ENCODE measurements around the gene KMT2C. TPM values are rescaled to one million over a fixed set of nuclear protein-coding genes. Genes with fewer than 3 reads are reported as not detected.
"Not testable (repeated sequence)": the region's sequence is repeated elsewhere in the genome, so short reads cannot be mapped to it uniquely, and the experiment has no call there.

The KMT2C gene
- total RNA-seq, 1 experiment from 2014 or later, result 20.4 TPM

- not testable (repeated sequence) for H3K9me3 ChIP-seq (replicated peaks); H3K4me1 ChIP-seq (replicated peaks); H3K36me3 ChIP-seq; H3K27ac ChIP-seq; H3K27me3 ChIP-seq (replicated peaks)
- H3K4me3 ChIP-seq, result peak overlapping the region; percentile 73
- DNase-seq (ENCODE audit: low read depth in 1 of 2, low spot score in 2 of 2), result peak in 1 of 2 experiments; percentile 59
Observed at GRCh38 chr7:152434511-152435383, 1.1 kb downstream of the KMT2C start.

DNA sequence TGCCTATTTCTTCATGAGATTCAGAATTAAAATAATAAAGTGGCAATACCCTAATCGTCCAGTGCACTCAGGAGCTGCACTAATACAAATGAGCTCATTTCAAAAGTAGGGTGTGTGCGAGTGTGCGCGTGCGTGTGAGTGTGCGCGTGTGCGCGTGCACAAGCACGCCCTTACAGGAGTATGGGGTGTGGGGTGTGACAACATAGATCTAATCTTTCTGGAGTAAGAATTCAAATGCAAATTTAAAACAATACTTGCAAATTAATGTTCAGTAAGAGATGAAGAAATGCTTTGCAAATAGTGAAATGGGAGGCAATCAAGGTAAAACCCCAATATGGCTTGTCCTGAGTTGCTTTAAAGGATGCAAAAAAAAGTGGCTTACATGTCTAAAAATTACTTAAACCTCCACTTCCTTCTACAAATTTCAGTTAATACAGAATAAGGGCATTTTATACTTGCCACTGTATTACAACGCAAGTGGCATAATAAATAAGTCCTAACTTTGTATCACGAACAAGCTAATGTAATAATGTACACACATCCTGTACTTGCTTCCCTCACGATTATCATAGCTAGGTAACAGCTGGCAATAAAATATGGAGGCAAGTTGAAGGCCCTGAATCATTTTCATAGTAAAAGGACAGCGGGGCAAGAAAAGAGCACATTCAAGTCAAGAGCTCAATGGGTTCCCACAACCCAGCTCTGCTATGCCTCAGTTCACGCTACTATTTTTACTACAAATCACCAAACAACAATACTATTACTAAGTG is 1.9 kb downstream of the KMT2C start:
- H3K9me3 ChIP-seq (replicated peaks); H3K36me3 ChIP-seq; H3K27me3 ChIP-seq (replicated peaks); H3K4me1 ChIP-seq (replicated peaks): not testable (repeated sequence)
- peak in 1 of 2 experiments; percentile 31 for DNase-seq (ENCODE audit: low read depth in 1 of 2, low spot score in 2 of 2)
- 0 out of 2 replicates have a peak overlapping the region, but pooled peaks have one; percentile 8 for H3K27ac ChIP-seq
- H3K4me3 ChIP-seq, result peak overlapping the region; percentile 73

DNA sequence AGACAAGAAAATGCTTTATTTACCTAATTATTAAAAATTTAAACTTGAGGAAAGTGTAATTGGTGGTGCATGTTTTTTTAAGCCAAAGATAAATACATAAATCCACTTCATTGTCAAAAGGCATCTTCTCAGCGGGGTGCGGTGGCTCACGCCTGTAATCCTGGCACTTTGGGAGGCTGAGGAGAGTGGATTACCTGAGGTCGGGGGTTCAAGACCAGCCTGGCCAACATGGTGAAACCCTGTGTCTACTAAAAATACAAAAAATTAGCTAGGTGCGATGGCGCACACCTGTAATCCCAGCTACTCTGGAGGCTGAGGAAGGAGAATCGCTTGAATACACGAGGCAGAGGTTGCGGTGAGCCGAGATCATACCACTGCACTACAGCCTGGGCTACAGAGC is 3.1 kb downstream of the KMT2C start:
- not testable (repeated sequence) for H3K27ac ChIP-seq; H3K4me1 ChIP-seq (replicated peaks); H3K27me3 ChIP-seq (replicated peaks); DNase-seq (ENCODE audit: low read depth in 1 of 2, low spot score in 2 of 2); H3K36me3 ChIP-seq; H3K4me3 ChIP-seq; H3K9me3 ChIP-seq (replicated peaks)

DNA sequence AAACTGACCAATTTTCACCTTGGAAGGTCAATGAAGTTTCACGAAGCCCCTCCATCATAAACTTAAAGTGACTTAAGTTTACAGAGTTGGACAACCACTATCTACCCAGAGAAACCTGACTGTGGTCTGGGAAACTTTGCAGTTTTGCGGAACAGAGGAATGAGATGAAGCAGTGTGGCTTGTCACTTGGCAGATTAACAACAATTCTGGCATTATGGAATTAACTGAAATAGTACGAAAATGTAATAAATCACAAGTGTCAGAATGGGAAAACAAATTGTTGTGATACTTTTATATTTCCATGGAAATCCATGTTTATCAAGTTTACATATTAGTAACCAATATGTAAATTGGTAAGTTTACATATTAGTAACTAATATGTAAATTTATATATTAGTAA is 4.9 kb downstream of the KMT2C start:
- Histone ChIP-seq H3K27ac (no peak overlapping the region), H3K27me3 (replicated peaks) (no peaks in the 10 kb centered on the region), H3K4me3 (no peak overlapping the region), H3K36me3 (no peaks in the 10 kb centered on the region), H3K4me1 (replicated peaks) (peaks cover 14% of the 10 kb centered on the region), H3K9me3 (replicated peaks) (no peaks in the 10 kb centered on the region)
- no peak for DNase-seq (ENCODE audit: low read depth in 1 of 2, low spot score in 2 of 2)

GRCh38 chr7:152430118-152430517 is 5.7 kb downstream of the KMT2C start:
- not testable (repeated sequence) for H3K27ac ChIP-seq; H3K9me3 ChIP-seq (replicated peaks); DNase-seq (ENCODE audit: low read depth in 1 of 2, low spot score in 2 of 2); H3K4me3 ChIP-seq; H3K36me3 ChIP-seq; H3K27me3 ChIP-seq (replicated peaks)
- H3K4me1 ChIP-seq (replicated peaks), result peaks cover 15% of the 10 kb centered on the region

DNA sequence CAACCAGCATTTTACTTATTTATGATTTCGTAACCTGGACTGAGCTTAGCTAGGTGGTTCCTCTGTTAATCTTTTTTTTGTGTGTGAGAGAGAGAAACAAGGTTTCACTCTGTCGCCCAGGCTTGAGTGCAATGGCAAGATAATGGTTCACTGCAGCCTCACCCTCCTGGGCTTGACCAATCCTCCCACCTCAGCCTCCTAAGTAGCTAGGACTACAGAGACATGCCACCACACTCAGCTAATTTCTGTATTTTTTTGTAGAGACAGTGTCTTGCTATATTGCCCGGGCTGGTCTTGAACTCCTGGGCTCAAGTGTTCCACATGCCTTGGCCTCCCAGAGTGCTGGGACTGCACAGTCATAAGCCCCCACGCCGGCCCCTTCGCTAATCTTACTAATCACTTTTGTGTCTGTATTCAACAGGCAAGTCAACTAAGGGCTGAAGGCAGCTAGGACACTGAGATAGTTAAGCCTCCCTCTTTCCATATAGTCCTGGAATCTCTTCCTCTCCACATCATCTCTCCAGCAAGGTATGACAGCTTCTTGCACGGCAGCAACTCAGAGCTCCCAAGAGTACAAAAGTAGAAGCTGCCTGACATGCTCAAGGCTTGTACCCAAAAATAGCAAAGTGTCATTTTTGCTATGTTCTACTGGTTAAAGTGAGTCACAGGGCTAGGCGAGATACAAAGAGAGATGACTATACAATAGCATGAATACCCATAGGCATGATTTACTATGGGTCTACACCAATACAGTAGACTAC is 11.3 kb downstream of the KMT2C start:
- Histone ChIP-seq H3K27me3 (replicated peaks) (no peaks in the 10 kb centered on the region), H3K9me3 (replicated peaks) (no peaks in the 10 kb centered on the region), H3K27ac (no peak overlapping the region), H3K36me3 (no peaks in the 10 kb centered on the region), H3K4me1 (replicated peaks) (peaks cover 21% of the 10 kb centered on the region), H3K4me3 (no peak overlapping the region)
- DNase-seq (ENCODE audit: low read depth in 1 of 2, low spot score in 2 of 2), result no peak

- Histone ChIP-seq H3K4me3 (no peak overlapping the region), H3K27me3 (replicated peaks) (no peaks in the 10 kb centered on the region), H3K9me3 (replicated peaks) (no peaks in the 10 kb centered on the region), H3K27ac (no peak overlapping the region), H3K4me1 (replicated peaks) (peaks cover 21% of the 10 kb centered on the region), H3K36me3 (no peaks in the 10 kb centered on the region)
- no peak for DNase-seq (ENCODE audit: low read depth in 1 of 2, low spot score in 2 of 2)
Observed at GRCh38 chr7:152423991-152424347, 11.8 kb downstream of the KMT2C start.

- H3K27ac ChIP-seq; H3K36me3 ChIP-seq; DNase-seq (ENCODE audit: low read depth in 1 of 2, low spot score in 2 of 2); H3K4me3 ChIP-seq; H3K9me3 ChIP-seq (replicated peaks); H3K27me3 ChIP-seq (replicated peaks): not testable (repeated sequence)
- H3K4me1 ChIP-seq (replicated peaks), result peaks cover 21% of the 10 kb centered on the region
Observed at GRCh38 chr7:152423171-152423570, 12.6 kb downstream of the KMT2C start.

GRCh38 chr7:152420950-152421349 is 14.9 kb downstream of the KMT2C start:
- not testable (repeated sequence) for H3K9me3 ChIP-seq (replicated peaks); H3K4me1 ChIP-seq (replicated peaks); H3K27ac ChIP-seq; H3K27me3 ChIP-seq (replicated peaks); H3K4me3 ChIP-seq; H3K36me3 ChIP-seq; DNase-seq (ENCODE audit: low read depth in 1 of 2, low spot score in 2 of 2)

DNA sequence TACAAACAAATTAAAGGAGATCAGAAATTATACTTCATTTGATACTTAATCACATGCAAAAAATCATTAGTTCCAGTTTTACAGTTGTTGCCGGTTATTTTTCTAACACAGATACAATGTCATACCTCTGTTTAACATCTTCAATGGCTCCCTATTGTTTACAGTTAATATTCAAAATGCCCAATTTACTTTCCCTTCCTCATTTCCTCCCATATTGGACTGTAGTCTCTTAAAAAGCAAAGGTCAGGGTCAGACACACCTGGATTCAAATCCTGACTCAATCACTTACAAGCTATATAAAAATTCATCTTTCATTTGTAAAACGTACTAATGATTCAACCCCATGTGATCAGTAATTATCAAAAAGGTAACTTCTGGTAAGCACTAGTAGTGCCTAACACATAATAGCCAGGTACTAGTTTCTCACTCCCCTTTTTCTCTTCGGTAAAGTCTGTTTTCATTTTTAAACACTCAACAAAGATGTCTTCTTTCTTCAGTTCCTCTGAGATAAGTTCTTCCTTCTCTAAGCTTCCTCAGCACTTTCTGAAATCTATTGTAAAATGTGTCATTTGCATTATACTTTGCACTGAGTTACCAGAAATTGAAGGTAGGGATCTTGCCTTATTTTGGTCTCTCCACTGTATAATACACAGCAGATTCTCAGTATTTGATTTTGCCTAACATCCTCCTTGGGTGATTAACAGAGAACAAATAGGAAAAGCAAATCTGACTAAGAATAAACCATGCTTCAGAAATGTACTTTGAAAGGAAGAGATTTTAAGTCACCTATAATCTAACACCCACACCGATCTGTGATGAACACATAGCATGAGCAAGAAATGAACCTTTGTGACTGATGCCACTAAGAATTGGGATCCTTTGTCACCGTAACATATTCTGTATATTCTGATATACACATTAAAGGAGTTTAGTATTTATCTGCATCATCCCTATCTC is 16.1 kb downstream of the KMT2C start:
- H3K27ac ChIP-seq, result no peak overlapping the region
- H3K27me3 ChIP-seq (replicated peaks), result no peaks in the 10 kb centered on the region
- no peak for DNase-seq (ENCODE audit: low read depth in 1 of 2, low spot score in 2 of 2)
- H3K9me3 ChIP-seq (replicated peaks), result no peaks in the 10 kb centered on the region
- no peaks in the 10 kb centered on the region for H3K36me3 ChIP-seq
- no peak overlapping the region for H3K4me3 ChIP-seq
- peaks cover 2% of the 10 kb centered on the region; the same call in 1 of the 2 replicates for H3K4me1 ChIP-seq (replicated peaks)

GRCh38 chr7:152414779-152415178 is 21.0 kb downstream of the KMT2C start:
- Histone ChIP-seq H3K4me1 (replicated peaks) (no peaks in the 10 kb centered on the region), H3K36me3 (no peaks in the 10 kb centered on the region), H3K27ac (no peak overlapping the region), H3K27me3 (replicated peaks) (no peaks in the 10 kb centered on the region), H3K9me3 (replicated peaks) (no peaks in the 10 kb centered on the region), H3K4me3 (no peak overlapping the region)
- DNase-seq (ENCODE audit: low read depth in 1 of 2, low spot score in 2 of 2), result no peak

DNA sequence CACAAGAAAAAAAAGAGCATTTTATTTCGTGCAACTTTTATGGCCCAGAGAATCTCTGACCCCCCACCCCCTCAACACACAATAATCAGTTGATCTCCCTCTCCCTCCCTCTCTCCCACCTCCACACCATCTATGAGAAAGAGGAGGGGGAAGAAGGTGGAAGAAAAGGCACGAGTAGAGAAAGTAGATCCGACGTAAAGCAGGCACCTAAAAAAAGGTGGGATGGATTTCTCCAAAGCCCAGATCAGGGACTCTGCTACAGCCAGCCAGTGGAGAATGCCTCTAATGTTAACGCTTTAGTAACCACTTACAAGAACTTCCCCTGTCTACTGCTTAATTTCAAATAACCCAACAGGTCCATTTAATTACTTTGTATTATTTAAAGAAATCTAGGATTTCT is 24.4 kb downstream of the KMT2C start:
- H3K27ac ChIP-seq, result no peak overlapping the region
- no peaks in the 10 kb centered on the region for H3K9me3 ChIP-seq (replicated peaks)
- no peaks in the 10 kb centered on the region for H3K4me1 ChIP-seq (replicated peaks)
- DNase-seq (ENCODE audit: low read depth in 1 of 2, low spot score in 2 of 2), result no peak
- H3K36me3 ChIP-seq, result no peaks in the 10 kb centered on the region
- no peaks in the 10 kb centered on the region for H3K27me3 ChIP-seq (replicated peaks)
- no peak overlapping the region for H3K4me3 ChIP-seq

- DNase-seq (ENCODE audit: low read depth in 1 of 2, low spot score in 2 of 2), result no peak
Observed at GRCh38 chr7:152406491-152406890, 29.3 kb downstream of the KMT2C start.

More at GRCh38 chr7:152406491-152406890, 29.3 kb downstream of the KMT2C start:
- Histone ChIP-seq H3K4me1 (replicated peaks) (peaks cover 17% of the 10 kb centered on the region), H3K27ac (no peak overlapping the region), H3K9me3 (replicated peaks) (peaks cover 2% of the 10 kb centered on the region; the same call in 1 of the 2 replicates), H3K4me3 (no peak overlapping the region), H3K27me3 (replicated peaks) (no peaks in the 10 kb centered on the region), H3K36me3 (no peaks in the 10 kb centered on the region)
